ENCODE results near the gene ASTL. TPM values are rescaled to one million over a fixed set of nuclear protein-coding genes. Genes with fewer than 3 reads are reported as not detected.

Gene ASTL
- polyA plus RNA-seq, 3 donors = 0.71 TPM; not detected in 2

GRCh38 chr2:96150791-96151594 is 12.7 kb upstream of the ASTL start:
- H4K20me1 ChIP-seq (ENCODE audit: insufficient read depth, low read length) = no peaks in the 10 kb centered on the region
- H3K27ac ChIP-seq (ENCODE audit: low read depth in 1 of 2, low read length in 2 of 2) = no peak overlapping the region
- H3K36me3 Mint-ChIP-seq = peaks cover 3 to 4% of the 10 kb centered on the region in 2 donors
- no peaks in the 10 kb centered on the region for H3K27me3 ChIP-seq (ENCODE audit: control insufficient read depth in 2 of 2, insufficient read depth in 2 of 2, low read length in 2 of 2)
- peaks cover 49% of the 10 kb centered on the region for H3K4me1 Mint-ChIP-seq
- H3K9me3 ChIP-seq (replicated peaks in 1 of 2; ENCODE audit: control insufficient read depth in 1 of 2, insufficient read depth in 1 of 2, low read length in 2 of 2) = no peaks in the 10 kb centered on the region
- WGBS (ENCODE audit: insufficient coverage) = 90% methylated on average over 14 of the region's 14 CpGs
- H2AFZ ChIP-seq (ENCODE audit: insufficient read depth, low read depth, low read length, poor library complexity, severe bottlenecking) = no peak overlapping the region
- H3K4me1 ChIP-seq (ENCODE audit: control insufficient read depth in 1 of 2, insufficient read depth in 2 of 2, low read length in 2 of 2) = peaks cover 31 to 32% of the 10 kb centered on the region in 2 donors
- H3K4me2 ChIP-seq (replicated peaks; ENCODE audit: extremely low read depth, low read length, poor library complexity, severe bottlenecking) = no peak overlapping the region
- no peaks in the 10 kb centered on the region for H3K9me3 Mint-ChIP-seq
- peaks cover 3 to 5% (median 3%) of the 10 kb centered on the region in 3 donors for H3K27me3 Mint-ChIP-seq (ENCODE audit: low read depth in 3 of 3)
- H3K36me3 ChIP-seq (replicated peaks in 1 of 2; ENCODE audit: control insufficient read depth in 1 of 2, insufficient read depth in 2 of 2, low read length in 2 of 2) = no peaks in the 10 kb centered on the region
- H3K4me3 Mint-ChIP-seq = no peak overlapping the region
- H3K4me3 ChIP-seq (replicated peaks in 1 of 3; ENCODE audit: low read depth in 2 of 3, low read length in 3 of 3) = no peak overlapping the region
- DNase-seq = no peak
- H3K27ac Mint-ChIP-seq = peak overlapping the region in 6 of 7 donors; percentile 32 to 97 (median 62)
- no peak for TF ChIP-seq CTCF (IDR thresholded peaks at IDR 0.05)
- no peak overlapping the region for H3K9ac ChIP-seq (ENCODE audit: insufficient read depth, low read length, poor library complexity, severe bottlenecking)
- no peaks in the 10 kb centered on the region for H3K79me2 ChIP-seq (ENCODE audit: insufficient read depth, low read length)
- intact Hi-C loops (cut with micrococcal nuclease) = no loop called here

GRCh38 chr2:96150007-96150640 is 11.8 kb upstream of the ASTL start:
- H3K4me1 Mint-ChIP-seq = peaks cover 54% of the 10 kb centered on the region

More at GRCh38 chr2:96150007-96150640, 11.8 kb upstream of the ASTL start:
- Histone ChIP-seq H3K36me3 (replicated peaks in 1 of 2; ENCODE audit: control insufficient read depth in 1 of 2, insufficient read depth in 2 of 2, low read length in 2 of 2) (no peaks in the 10 kb centered on the region), H3K9me3 (replicated peaks in 1 of 2; ENCODE audit: control insufficient read depth in 1 of 2, insufficient read depth in 1 of 2, low read length in 2 of 2) (no peaks in the 10 kb centered on the region), H3K27ac (ENCODE audit: low read depth in 1 of 2, low read length in 2 of 2) (no peak overlapping the region), H2AFZ (ENCODE audit: insufficient read depth, low read depth, low read length, poor library complexity, severe bottlenecking) (no peak overlapping the region), H3K79me2 (ENCODE audit: insufficient read depth, low read length) (no peaks in the 10 kb centered on the region), H3K27me3 (ENCODE audit: control insufficient read depth in 2 of 2, insufficient read depth in 2 of 2, low read length in 2 of 2) (no peaks in the 10 kb centered on the region), H3K4me3 (replicated peaks in 1 of 3; ENCODE audit: low read depth in 2 of 3, low read length in 3 of 3) (no peak overlapping the region), H3K4me2 (replicated peaks; ENCODE audit: extremely low read depth, low read length, poor library complexity, severe bottlenecking) (no peak overlapping the region), H3K9ac (ENCODE audit: insufficient read depth, low read length, poor library complexity, severe bottlenecking) (no peak overlapping the region), H3K4me1 (ENCODE audit: control insufficient read depth in 1 of 2, insufficient read depth in 2 of 2, low read length in 2 of 2) (peaks cover 37 to 41% of the 10 kb centered on the region in 2 donors), H4K20me1 (ENCODE audit: insufficient read depth, low read length) (no peaks in the 10 kb centered on the region)
- TF ChIP-seq CTCF (IDR thresholded peaks at IDR 0.05) = no peak
- intact Hi-C loops (cut with micrococcal nuclease) = no loop called here
- H3K9me3 Mint-ChIP-seq = no peaks in the 10 kb centered on the region
- H3K27ac Mint-ChIP-seq = peak overlapping the region in 5 of 7 donors; percentile 80 to 99 (median 92)
- WGBS (ENCODE audit: insufficient coverage) = 50% methylated on average over 1 of the region's 6 CpGs
- peaks cover 3 to 4% of the 10 kb centered on the region in 2 donors for H3K36me3 Mint-ChIP-seq
- DNase-seq = peak in 1 of 3 donors; percentile 11
- peaks cover 3 to 5% (median 4%) of the 10 kb centered on the region in 3 donors for H3K27me3 Mint-ChIP-seq (ENCODE audit: low read depth in 3 of 3)
- no peak overlapping the region for H3K4me3 Mint-ChIP-seq
